WERI-Rb-1 (cell line): ENCODE results near the gene TTC28.
A peak's percentile ranks its signal among the peaks of the same experiment; 100 is the strongest.

Experiments
- DNase-seq: peaks from one replicate; pipeline ENCODE4 v3.0.0-alpha.2; 2020
- H3K27ac ChIP-seq: fragments of 250-450 bp; sonication (Bioruptor Pico); 2 replicates; pipeline ENCODE4 v1.5.1; 2020; ENCODE audit warnings: mild to moderate bottlenecking, moderate library complexity
- H3K27me3 ChIP-seq: fragments of 250-450 bp; sonication (Bioruptor Pico); 2 replicates; pipeline ENCODE4 v1.5.1; 2021; ENCODE audit warnings: mild to moderate bottlenecking, low read depth, moderate library complexity; ENCODE audit not compliant: insufficient read depth, severe bottlenecking
- H3K36me3 ChIP-seq: fragments of 250-450 bp; sonication (Bioruptor Pico); 2 replicates; pipeline ENCODE4 v1.5.1; 2020; ENCODE audit warnings: mild to moderate bottlenecking, moderate library complexity
- H3K4me3 ChIP-seq: 2 replicates; pipeline ENCODE4 v1.5.1; 2011; ENCODE audit warnings: low read depth, mild to moderate bottlenecking, control low read depth, low read length
- H3K9me3 ChIP-seq: fragments of 250-450 bp; sonication (Bioruptor Pico); 2 replicates; pipeline ENCODE4 v1.5.1; 2021; ENCODE audit warnings: mild to moderate bottlenecking, moderate library complexity; ENCODE audit not compliant: severe bottlenecking
- TF ChIP-seq, protein P1 (sequence below): IDR thresholded peaks from 2 replicates; pipeline ENCODE4 v1.5.1; 2011; ENCODE audit warnings: low read depth, mild to moderate bottlenecking, control low read depth, inconsistent platforms, low read length

TTC28 gene

GRCh38 chr22:27972732-27973698 lies 706.6 kb downstream of the TTC28 start:
- Histone ChIP-seq H3K4me3 (no peak overlapping the region), H3K27ac (no peak overlapping the region), H3K27me3 (no peaks in the 10 kb centered on the region), H3K9me3 (peaks cover 3% of the 10 kb centered on the region), H3K36me3 (no peaks in the 10 kb centered on the region)
- TF ChIP-seq, protein P1, sequence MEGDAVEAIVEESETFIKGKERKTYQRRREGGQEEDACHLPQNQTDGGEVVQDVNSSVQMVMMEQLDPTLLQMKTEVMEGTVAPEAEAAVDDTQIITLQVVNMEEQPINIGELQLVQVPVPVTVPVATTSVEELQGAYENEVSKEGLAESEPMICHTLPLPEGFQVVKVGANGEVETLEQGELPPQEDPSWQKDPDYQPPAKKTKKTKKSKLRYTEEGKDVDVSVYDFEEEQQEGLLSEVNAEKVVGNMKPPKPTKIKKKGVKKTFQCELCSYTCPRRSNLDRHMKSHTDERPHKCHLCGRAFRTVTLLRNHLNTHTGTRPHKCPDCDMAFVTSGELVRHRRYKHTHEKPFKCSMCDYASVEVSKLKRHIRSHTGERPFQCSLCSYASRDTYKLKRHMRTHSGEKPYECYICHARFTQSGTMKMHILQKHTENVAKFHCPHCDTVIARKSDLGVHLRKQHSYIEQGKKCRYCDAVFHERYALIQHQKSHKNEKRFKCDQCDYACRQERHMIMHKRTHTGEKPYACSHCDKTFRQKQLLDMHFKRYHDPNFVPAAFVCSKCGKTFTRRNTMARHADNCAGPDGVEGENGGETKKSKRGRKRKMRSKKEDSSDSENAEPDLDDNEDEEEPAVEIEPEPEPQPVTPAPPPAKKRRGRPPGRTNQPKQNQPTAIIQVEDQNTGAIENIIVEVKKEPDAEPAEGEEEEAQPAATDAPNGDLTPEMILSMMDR, result no peak
- no peak for DNase-seq

DNA sequence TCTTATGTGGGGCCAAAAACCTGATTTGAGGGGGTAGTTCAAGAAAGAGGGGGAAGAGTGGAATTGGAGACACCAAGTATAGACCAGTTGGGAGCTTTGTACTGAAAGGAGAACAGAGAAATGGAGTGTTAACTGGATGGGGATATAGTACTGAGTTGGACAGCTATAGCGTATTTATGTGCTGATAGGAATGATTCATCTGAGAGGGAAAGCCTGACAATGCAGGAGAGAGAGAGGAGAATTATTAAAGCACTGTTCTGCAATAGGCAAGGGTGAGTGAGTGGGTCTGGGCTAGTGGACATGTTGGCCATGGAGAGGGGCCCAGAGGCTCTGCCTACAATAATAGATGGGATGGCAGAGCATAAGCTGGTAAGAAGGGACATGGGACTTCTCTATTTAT lies 707.7 kb downstream of the TTC28 start:
- Histone ChIP-seq H3K9me3 (peaks cover 3% of the 10 kb centered on the region), H3K27ac (no peak overlapping the region), H3K36me3 (no peaks in the 10 kb centered on the region), H3K27me3 (no peaks in the 10 kb centered on the region), H3K4me3 (no peak overlapping the region)
- no peak for DNase-seq
- TF ChIP-seq, protein P1, result no peak

DNA sequence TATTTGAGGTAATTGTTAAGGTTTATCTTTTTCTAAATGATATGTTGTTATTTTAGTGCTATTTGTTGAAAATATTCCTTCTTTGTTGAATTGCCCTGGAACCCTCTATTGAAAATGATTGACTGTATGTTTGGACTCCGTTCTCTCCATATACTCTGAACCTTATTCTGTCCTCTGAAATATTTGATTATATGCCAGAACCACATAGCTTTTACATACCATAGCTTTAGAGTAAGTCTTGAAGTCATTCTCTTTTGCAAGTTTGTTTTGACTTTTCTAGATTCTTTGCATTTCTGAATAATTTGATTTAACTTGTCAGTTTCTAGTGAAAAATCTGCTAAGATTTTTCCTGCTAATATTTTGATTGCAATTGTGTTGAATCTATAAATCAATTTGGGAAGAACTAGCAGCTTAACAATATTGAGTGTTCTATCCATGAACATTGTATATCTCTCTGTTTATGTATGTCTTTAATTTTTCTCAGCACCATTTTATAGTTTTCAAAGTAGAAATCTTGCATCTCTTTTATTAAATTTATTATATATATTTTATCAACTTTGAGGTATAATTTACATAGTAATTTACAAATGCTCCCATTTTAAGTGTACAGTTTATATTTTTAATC lies 708.9 kb downstream of the TTC28 start:
- peaks cover 3% of the 10 kb centered on the region for H3K9me3 ChIP-seq
- TF ChIP-seq, protein P1, result no peak
- no peak overlapping the region for H3K4me3 ChIP-seq
- no peak for DNase-seq
- no peak overlapping the region for H3K27ac ChIP-seq
- no peaks in the 10 kb centered on the region for H3K36me3 ChIP-seq
- no peaks in the 10 kb centered on the region for H3K27me3 ChIP-seq

- DNase-seq, result peak; percentile 86
- TF ChIP-seq, protein P1, result no peak
- H3K27ac ChIP-seq, result peak overlapping the region; percentile 88
- no peaks in the 10 kb centered on the region for H3K27me3 ChIP-seq
- no peaks in the 10 kb centered on the region for H3K36me3 ChIP-seq
- no peaks in the 10 kb centered on the region for H3K9me3 ChIP-seq
- H3K4me3 ChIP-seq, result peak overlapping the region; percentile 31
These were observed 713.2 kb downstream of the TTC28 start for GRCh38 chr22:27966168-27967064.

GRCh38 chr22:27962268-27963044 lies 717.2 kb downstream of the TTC28 start:
- Histone ChIP-seq H3K9me3 (no peaks in the 10 kb centered on the region), H3K4me3 (no peak overlapping the region), H3K36me3 (no peaks in the 10 kb centered on the region), H3K27ac (no peak overlapping the region), H3K27me3 (no peaks in the 10 kb centered on the region)
- no peak for DNase-seq
- TF ChIP-seq, protein P1, result no peak
